ENCODE results near the gene FBN3.

GRCh38 chr19:8196271-8196927 is 47.0 kb upstream of the FBN3 start:
- TF ChIP-seq POLR2A (IDR thresholded peaks at IDR 0.05): no peak
- no peak for TF ChIP-seq EP300 (IDR thresholded peaks at IDR 0.05)
- no peak for TF ChIP-seq POLR2AphosphoS5 (IDR thresholded peaks at IDR 0.05)

All from gastroesophageal sphincter (tissue), 2 donors.